COLO668 (cell line): Measurements from ENCODE around the gene WIPF3.
A peak's percentile ranks its signal among the peaks of the same experiment; 100 is the strongest.

Source experiments
- DNase-seq: peaks from one replicate; lab custom pipeline; 2025; ENCODE audit not compliant: unreplicated experiment; lab: John Stamatoyannopoulos, UW

The WIPF3 gene

DNA sequence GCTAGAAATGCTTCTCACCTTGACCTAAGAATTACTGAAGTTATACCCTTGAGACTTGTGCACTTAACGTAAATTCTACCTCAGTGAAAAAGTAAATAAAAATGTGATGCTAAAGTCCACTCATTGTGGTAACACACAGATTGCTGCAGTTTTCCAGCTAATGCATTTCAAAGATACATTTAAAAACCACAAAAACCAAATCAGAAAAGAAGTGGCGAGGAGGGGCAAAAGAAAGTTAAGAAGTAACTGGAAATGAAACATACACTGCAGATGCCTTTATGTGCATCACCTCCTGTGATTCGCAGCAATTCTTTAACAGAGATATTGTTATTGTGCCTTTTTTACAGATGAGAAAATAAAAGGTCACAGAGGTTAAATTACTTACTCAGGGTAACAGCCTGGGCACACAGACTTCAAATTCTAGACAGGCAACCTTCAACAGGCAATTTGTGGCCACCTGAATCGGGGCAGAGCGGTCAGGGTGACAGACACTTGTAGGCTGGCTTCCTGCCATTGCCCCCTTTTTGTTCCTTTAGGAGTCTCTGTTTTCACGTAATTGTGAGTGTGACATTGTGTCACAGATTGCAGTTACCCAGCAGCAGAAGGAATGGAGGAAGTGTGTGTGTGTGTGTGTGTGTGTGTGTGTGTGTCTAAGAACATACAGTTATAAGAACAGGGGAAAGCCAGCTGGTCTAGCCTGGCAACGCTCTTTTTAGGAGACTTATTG, 1.9 kb downstream of the WIPF3 start:
- no peak for DNase-seq

DNA sequence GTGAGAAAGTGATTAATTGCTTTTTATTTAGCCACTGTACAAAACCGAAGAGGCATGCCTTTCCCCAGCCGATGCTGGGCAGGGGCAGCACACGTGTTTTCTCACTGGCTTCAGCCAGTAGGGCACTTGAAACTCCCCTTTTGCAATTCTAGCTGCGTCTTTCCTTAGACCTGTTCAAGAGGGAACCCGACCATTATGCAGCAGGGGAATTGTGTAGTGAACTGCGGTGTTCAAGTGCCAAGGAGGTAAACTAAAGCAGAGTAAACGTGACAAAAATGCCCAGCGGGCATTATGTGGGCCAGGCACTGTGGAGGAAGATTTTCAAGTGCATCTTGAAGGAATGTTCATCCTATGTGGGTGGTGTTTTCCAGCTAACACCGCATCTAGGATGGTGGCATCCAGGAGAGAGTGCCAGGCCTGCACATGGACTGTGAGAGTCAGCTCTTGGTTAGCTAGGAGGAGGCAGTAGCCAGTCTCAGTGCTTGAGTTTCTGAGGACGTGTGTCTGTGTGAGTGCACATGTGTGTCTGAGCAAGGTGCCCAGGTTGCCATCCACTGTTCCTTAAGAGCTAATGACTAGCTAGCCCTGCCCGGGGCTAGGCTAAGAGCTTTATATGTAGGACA, 3.3 kb downstream of the WIPF3 start:
- DNase-seq: no peak

DNA sequence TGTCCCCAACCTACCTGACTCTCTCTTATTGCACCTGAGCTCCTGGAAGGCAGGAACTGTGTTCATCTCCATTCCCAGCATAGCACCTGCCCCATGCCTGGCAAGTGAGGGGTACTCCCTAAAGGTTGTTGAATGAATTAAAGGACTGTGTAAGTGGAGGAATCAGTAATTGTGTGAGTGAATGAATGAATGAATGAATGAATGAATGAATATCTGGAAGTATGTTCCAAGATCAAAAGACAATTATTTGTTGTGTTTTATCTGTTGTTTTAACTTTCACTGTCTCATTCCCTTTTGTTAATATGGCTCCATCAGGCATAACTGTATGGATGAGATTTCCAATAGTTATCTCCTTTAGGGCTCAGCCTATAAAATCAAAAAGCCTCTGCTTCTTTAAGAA, 4.0 kb downstream of the WIPF3 start:
- DNase-seq: no peak

DNA sequence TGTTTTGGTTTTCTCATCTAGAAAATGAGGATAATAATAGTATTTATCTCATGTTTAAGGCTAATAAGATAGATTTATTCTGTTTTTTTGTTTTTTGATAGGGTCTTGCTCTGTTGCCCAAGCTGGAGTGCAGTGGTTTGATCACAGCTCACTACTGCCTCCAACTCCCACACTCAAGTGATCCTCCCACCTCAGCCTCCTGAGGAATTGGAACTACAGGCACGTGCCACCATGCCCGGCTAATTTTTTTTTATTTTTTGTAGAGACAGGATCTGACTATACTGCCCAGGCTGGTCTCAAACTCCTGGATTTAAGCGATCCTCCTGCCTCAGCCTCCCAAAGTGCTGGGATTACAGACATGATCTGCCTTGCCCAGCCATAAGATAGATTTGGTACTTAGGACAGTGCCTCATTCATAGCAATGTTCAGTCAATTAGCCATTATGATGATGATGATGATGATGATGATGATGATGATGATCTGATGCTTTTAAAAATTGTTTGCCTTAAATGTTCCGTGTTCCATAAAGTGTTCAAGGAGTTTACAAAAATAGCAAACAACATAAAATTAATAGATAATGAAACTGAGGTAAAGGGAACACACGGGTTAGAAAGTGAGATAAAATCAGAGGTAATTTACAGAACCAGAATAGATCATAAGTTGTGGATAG, 4.6 kb downstream of the WIPF3 start:
- DNase-seq: no peak

DNA sequence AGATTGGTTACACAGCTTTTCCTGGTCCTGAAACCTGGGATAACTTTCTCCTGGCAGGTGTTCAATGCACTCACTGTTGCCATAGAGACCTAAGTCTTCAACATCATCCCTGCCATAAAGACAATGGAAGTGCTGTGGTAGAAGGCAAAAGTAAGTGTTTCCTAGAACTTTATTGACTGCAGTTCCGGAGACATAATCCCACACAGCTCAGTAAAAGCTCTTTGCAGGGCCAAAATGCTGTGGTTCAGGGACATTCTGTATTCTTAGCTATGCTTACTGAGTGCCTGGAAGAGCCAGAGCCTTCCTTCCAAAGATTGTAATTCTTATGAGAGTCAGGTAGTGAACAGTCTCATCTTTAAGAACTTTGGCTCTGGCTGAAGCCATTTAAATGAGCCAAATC, 5.3 kb downstream of the WIPF3 start:
- DNase-seq: peak; percentile 61

DNA sequence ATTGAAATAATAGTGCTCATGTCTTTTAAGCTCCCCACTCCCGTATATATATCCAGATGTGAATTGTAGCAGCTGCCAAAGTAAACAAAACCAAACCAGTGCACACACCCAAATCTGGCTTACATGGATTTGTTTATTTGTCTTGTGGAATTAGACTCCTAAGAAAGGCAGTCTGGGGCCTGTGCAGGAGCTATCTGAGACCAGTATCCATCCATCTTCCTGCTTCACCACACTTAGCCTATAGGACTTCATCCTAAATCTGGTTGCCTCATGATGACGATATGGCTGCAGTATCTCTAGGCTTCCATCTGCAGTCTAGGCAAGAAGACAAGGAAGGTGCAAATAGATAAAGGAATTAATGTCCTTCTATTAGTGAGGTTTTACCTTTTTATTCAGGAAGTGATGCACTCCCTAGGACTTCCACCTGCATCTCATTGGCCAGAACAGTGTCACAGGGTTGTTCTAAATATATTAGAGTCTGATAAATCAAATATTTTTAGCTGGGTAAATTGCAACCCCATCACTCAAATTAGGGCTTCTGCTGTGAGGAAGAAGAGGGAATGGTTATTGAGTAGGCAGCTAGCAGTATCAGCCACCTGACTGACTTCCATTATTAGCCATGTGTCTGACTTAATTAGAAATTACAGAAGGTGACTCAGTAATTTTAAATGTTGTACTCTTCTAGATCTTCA, 6.0 kb downstream of the WIPF3 start:
- no peak for DNase-seq

DNA sequence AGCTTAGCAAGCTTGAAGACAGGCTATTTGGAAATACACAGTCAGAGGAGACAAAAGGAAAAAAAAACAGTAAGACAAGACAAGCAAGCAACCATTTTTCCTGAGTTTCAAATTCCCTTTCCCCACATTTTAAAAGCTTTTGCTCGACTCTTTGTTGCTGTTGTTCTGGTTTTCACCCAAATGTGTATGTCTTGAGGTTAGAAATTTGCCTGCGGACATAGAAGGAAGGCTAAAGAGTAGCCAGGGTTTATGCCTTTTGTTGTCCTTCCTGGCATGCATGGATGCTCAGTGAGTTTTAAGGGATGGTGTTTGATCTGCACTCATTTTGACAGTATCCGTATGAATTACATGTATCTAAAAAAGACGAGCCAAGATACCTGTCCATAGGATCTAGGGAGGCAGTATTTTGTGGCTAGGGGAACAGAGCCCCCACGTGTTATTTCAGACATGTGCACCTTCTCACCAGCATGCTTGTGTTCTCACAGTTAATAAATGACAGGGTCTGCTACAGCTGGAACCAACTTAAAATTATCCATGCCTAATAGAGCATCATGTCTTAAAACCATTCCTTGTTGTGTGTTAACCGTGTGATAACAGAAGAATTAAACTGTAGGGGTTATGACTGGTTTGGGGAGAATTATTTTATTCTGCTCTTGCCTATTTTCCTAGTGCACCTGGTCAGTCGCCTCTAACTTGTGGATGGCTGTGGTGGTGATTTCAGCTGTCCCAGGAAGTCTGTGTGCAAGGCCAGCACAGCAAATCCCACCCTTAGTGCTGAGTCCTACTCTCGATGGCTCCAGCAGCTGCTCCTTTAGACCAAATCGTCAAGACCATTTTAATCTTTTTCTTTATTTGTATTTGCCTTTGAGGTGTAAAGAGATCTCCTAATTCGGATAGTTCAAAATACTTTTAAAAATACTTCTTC, 9.1 kb downstream of the WIPF3 start:
- DNase-seq: no peak

DNA sequence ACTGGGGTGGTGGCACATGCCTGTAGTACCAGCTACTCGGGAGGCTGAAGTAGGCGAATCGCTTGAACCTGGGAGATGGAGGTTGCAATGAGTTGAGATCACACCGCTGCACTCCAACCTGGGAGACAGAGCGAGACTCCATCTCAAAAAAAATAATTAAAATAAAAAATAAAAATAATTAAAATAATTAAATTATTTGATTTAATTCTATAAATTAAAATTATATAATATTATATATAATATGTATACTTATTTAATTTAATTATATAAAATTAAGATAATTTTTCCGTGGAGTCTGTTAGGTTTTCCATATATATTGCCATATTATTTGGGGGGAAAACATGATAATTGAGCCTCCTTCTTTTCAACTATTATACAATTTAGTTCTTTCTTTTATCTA, 12.0 kb downstream of the WIPF3 start:
- DNase-seq: no peak

DNA sequence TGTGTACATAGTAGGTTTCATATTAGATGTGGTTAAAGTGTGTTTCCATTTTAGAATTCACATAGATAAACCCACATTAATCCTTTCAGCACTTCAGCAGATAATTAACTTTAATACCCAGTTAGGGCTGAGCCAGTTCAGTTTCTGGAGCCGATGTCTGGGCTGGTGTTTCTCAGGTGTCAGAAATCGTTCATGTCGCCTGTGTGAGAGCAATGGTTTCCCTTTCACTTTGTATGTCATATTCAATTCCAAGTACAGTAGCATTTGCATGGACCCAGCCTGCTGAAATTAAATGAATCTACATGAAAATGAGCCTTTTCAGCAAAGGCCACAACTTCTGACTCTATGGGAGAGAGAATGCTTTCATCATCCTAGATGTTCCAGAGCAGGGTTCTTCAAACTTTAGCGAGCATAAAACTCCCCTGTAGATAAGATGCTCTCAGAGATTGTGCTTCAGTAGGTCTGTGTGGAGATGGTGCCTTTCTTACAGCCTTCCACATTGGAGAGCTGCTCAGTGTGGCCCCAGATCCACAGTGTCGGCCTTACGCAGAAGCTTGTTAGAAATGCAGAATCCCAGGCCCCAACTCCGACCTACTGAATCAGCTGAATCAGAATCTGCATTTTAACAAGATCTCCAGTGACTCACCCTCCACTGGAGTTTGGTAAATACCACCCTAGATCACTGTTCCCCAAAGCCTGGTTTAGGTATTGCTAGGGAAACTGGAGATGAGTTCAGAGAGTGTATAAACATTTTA, 19.6 kb downstream of the WIPF3 start:
- no peak for DNase-seq

DNA sequence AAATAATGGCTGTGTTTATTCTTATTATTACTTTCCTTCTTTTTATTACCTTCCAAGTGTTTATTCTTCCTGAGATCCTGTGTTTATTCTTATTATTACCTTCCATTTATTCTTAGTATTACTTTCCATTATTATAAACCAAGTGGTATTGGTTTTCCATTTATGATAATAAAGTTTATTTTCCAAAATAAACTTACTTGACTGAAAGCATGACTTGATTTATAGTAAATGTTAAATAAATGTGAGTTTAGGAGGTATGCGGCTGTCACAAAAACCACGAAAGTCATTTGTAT, 20.2 kb downstream of the WIPF3 start:
- DNase-seq: no peak

DNA sequence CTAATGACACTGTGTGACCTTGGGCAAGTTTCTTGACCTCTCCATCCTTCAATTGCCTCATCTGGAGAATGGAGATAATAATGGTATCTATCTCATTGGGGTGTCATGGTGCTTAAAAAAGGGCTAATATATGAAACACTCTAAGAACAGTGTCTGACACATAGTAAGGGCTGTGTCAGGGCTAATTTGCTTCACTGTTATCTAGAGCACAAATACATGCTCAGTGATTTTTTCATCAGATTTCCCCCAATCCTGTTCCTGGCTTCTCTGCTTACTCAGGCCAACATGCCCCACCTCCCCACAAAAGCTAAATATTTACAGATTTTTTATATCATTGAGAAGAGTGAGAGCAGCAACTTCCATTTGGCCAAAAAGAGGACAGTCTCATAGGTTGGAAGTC, 20.6 kb downstream of the WIPF3 start:
- no peak for DNase-seq

DNA sequence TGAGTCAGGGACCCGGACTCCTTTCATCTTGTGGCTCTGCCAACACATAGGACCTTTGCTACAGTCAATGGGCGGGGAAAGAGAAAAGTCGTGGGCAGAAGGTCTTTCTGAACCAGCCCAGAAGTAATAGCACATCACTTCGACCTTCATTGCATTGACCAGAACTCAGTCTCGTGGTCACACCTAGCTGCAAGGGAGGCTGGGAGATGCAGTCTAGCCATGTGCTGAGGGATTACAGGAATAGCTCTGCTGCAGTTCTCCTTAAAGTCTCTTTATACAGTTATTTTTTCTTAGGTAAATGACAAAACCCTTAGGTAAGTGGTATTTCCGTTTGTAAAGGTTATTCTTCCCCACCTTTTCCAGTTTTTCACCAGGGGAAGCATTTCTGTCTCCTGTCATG, 25.4 kb downstream of the WIPF3 start:
- no peak for DNase-seq

DNA sequence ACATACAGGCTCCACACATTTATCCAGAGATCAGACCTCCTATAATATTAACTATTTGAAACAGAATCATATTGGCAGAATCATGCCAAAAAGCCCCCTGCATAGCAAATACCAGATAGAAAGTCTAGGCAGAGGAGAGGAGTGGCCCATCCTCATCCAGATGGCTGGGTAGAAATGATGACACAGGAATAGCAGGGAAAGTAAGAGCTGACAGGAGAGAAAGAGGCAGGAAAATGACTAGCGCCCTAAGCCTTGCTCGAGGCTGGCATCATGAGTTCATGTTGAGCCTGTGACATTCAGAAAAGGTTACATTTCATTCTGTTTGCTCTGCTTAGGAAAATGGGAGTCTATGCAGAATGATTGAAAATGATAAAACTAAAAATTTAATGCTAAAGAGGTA, 27.6 kb downstream of the WIPF3 start:
- no peak for DNase-seq

DNA sequence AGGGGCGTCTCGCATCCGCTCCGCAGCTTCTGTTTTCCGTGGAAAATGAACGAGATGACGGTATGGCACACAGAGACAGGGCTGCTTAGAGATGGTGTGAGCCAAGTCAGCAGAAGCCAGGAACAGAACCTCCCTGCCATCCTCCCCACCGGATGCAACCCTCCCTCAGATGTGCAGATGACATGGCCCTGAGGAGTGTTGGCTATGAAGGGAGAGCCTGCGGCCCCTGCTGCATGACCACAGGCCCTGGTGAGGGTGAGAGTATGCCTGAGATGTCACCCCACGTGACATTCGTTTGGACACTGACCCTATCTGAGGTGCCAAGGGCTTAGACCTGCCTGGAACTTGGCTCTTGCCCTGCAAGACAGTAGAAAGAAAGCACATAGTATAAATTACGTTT, 29.4 kb downstream of the WIPF3 start:
- DNase-seq: no peak

DNA sequence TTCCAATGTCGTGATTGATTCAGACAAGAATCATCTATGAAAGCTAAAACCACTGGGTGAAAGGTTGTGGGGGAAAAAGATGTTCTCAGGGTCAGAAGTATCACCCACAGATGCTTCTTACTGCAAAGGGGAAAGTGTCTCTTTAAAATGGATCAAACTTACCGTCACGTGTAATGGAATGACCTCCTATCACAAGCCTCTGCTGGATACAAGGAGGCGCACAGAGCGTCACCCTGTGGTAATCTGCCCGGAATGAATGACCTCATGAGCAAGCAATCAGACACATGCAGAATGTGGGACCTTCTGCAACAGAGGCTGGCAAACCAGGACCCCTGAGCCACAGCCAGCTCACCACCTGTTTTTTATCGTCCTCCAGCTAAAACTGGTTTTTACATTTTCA, 33.0 kb downstream of the WIPF3 start:
- DNase-seq: no peak

DNA sequence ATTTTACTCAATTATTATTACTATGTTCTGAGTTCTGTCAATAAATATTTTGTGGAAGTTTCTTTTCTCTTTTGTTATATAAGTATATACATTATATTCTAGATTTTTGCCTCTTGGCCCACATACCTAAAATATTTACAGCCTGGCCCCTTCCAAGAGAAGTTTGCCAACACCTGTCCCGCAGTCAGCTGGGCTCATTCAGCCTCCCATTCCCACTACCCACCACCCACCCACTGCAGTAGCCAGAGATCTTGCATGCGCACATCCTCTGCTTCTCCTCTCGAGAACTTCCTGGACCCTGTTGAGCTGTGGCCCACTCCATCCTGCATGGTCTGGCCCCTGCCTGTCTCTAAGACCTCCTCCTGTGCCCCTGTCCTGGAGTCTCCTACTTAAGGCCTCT, 33.6 kb downstream of the WIPF3 start:
- no peak for DNase-seq

DNA sequence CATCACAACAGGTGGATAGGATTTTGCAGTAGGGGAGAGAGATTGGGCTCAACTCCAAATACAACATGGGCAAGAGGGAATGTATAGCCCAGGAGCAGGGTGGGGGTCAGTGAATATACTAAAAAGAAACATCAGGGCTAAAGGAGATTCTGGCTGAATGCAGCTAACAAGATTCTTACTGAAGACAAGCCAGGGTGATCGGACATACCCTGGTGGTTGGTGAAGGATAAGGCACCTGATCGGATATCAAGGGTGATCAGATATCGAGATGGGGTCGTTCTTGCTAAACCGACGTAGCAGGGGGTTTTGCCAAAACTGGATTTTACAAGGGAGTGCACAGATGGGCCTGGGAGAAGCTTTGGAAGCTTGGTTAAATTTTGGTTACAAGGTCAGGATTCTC, 34.4 kb downstream of the WIPF3 start:
- no peak for DNase-seq

DNA sequence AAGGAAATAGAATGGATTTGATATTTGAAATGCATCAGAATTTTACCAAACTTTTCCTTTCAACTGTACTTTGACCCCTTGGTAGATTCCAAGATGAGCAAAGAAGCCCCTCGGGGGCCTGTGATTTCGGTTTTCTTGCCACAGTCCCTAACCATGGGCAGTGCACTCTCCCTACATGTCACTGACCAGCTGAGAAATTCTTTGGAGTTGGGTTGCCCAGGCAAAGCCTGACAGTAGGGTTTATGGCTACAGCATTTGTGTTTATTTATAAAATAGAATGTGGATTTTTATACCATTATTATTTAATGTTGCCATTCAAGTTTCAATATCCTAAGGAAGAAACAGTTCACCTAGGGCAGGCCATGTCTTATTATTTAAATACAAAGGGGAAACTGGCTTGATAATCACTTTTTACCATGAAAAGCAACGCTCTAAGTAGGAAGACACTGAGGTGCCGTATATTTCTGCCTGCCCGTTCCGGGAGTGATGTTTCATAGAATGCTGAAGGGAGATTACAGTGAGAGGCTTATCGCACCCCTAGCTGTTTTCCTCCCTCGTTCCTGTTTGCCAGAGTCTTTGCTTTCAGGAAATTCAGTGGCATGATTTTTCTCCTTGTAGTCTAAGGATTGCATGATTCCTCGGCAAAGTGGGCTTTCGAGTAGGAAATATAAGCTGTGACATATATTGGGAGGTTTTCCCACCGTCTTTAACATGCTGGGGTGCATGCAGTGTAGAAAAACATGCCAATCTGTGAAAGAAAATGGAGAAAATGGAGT, 35.8 kb downstream of the WIPF3 start:
- no peak for DNase-seq

DNA sequence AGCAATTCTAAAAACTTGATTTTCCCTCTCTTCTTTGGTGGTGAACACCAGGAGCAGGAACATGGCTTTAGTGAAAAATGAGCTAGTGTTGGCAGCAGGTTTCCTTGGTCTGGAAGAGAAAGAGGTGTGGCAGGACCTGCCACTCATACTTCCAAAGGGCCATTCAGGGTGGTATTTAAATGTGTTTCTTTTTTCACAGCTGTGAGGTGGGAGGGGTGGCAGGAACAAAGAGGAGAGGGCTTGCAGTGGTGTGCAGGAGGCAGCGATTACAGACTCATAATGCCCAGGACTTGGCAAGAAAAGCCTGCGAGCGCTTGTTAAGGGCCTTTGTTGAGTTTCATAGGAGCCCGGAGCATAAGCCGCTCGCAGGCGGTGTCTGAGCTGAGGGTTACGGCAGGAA, 36.8 kb downstream of the WIPF3 start:
- DNase-seq: no peak

DNA sequence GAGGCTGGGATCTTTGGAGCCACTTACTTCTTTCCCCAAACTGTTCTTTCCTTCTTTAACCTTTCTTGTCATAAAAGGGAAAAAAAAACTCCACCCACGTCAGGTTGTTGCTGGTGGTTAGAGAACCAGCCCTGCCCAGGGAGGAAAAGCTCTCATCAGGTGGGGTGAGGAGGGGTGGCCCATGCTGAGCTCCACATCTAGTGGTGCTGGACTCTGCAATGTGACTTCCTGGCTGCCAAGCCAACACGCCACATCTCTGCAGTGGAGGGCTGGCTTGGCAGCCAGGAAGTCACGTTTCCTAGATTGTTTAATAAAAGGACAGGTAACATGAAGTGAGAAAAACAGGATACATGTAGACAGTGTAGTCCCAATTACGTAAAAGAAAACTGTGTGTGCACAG, 37.4 kb downstream of the WIPF3 start:
- no peak for DNase-seq
